Measurements from ENCODE around the gene FAM53B.
A peak's percentile ranks its signal among the peaks of the same experiment; 100 is the strongest.
"Not testable (repeated sequence)": the region's sequence is repeated elsewhere in the genome, so short reads cannot be mapped to it uniquely, and the experiment has no call there.

Gene FAM53B, protein sequence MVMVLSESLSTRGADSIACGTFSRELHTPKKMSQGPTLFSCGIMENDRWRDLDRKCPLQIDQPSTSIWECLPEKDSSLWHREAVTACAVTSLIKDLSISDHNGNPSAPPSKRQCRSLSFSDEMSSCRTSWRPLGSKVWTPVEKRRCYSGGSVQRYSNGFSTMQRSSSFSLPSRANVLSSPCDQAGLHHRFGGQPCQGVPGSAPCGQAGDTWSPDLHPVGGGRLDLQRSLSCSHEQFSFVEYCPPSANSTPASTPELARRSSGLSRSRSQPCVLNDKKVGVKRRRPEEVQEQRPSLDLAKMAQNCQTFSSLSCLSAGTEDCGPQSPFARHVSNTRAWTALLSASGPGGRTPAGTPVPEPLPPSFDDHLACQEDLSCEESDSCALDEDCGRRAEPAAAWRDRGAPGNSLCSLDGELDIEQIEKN

DNA sequence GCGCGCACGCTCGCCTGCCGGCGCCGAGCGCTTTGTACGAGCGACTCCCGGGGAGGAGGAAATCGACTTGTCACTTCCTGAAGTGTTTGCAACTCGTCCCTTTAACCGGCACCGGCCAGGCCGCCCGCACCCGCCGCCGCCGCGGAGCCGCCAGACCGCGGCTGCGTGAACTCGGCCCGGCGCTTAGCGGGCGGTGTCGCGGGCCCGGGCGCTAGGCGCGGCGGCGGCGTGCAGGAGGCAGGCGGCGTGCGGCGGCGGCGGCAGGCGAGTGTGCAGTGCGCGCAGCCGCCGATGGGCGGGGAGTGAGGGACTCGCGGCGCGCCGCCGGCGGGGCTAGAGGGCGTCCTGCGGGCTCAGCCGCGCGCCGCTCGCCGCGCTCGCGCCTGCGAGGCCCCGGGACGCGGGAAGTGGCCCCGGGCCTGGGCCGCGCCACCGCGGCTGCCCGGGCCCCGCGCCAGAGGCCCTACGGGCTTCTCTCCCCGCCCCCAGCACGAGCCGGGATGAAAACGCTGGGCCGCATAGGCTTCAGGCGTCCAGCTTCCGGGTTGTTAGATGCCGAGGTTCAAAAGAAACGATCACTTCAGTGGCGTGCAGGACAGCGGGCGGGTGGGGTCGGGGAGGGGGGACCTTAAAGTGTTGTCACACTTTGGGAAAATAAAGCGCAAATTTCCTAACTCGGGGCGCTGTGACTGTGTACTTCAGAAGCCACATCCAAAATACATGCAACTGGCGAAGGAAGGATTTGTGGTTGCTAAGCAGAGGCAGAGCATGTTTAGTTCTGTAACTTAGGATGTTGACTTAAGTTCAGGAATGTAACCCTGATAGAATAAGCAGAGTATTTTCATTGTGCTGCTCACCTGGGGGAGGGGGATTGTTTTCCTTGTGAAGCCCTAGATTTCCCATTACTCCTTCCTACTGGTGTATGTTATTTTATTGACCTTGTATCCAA is at the start of gene FAM53B:
TSS of gene FAM53B (minus strand) at position 277 of the 949 bp plus-strand sequence. CDS start 37,665 bp downstream, outside the sequence.
- peak; percentile 62 to 77 for DNase-seq (ENCODE audit: low read depth in 1 of 2, low spot score in 1 of 2)

DNA sequence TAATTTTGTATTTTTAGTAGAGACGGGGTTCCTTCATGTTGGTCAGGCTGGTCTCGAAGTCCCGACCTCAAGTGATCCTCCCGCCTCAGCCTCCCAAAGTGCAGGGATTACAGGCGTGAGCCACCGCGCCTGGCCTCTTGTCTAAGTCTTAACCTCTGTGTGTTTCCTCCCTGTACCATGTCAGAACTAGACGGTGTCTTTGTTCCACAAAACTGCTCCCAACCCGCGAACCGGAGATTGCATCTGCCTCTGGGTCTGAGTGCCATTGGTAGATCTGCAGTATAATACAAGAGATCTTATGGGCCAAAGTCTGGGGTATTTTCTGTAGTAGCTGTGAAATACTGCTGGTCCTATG is 48.8 kb upstream of the FAM53B start:
- DNase-seq (ENCODE audit: low read depth in 1 of 2, low spot score in 1 of 2): no peak

DNA sequence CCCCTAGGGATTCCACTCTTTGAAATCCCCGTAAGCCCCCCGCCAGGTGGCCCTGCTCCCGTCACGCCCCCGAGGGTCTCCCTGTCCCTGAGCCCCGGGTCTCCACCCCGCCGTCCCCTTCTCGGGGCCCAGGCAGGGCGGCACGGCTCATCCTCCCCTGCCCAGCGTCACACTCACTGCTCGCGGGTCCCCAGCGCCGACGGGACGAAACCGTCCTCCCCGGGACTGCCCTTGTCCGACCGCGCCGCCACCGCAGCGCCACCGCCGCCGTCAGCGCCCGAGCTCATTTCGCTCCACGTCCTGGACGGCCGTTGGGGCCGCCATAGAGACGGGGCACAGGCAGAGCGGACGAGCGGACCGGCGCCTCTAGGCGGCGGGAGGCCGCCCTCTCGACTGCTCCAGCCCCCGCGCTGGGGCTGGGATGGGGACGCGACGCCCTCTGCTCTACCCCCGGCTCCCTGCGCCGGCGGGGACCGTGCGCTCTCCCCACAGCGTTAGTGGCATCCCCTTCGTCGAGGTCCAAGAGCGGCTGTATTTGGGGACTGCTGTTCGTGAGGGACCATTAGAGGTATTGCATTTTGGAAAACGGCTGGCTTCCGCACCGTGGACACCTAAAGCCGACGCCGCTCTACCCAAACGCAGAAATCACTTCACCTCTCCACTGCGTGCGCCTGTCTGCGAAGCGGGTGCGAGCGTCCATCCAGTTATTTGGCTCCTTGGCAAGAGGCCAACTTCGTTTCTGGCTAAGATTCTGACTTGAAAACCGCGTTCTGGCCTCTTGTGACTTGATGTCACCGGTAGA is 47.6 kb upstream of the FAM53B start, which contains the start of gene EEF1AKMT2:
TSS of gene EEF1AKMT2 (minus strand) at position 341 of the 802 bp plus-strand sequence. CDS start at position 287, 54 bp downstream.
- peak; percentile 69 to 85 for DNase-seq (ENCODE audit: low read depth in 1 of 2, low spot score in 1 of 2)

DNA sequence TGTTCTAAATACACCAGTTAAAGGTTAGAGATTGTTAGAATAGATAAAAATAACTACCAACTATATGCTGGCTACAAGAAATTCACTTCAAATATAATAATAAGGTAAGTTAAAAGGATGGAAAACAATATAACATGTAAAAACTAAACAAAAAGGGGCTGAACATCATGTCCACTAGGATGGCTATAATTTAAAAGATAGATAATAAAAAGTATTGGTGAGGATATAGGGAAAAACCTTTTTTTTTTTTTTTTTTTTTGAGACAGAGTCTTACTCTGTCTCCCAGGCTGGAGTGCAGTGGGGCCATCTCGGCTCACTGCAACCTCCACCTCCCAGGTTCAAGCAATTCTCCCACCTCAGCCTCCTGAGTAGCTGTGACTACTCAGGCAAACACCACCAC is 38.7 kb upstream of the FAM53B start:
- DNase-seq (ENCODE audit: low read depth in 1 of 2, low spot score in 1 of 2): not testable (repeated sequence)

DNA sequence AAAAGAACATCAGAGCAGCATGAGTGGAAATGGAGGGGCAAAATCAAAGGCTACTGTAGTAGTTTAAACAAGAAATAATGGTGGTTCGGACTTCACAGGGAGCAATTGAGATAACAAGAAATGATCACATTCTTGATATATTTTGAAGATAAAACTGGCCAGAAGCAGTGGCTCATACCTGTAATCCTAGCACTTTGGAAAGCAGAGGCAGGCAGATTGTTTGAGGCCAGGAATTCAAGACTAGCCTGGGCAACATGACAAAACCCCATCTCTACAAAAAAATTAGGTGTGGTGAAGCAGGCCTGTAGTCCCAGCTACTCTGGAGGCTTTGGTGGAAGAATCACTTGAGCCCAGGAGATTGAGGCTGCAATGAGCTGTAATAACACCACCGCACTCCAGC is 24.6 kb upstream of the FAM53B start:
- no peak for DNase-seq (ENCODE audit: low read depth in 1 of 2, low spot score in 1 of 2)

DNA sequence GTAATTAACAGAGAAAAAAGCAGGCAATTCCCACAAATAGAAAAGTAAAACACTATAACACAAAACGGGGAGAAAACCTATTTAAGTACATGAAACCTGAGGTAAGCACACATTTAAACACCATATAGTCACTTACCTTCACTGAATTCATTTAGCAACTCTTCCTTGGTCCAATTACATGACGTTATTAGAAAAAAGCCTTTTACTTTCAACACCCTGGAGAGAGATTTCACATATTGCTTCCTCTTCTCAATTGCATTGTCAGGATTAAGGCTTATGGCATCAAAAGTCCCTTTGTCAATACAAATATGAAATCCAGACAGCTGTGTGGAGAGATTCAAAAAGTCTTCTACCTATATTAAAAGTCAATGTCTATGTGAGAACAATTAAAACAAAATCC is 21.1 kb upstream of the FAM53B start:
- DNase-seq (ENCODE audit: low read depth in 1 of 2, low spot score in 1 of 2): no peak

DNA sequence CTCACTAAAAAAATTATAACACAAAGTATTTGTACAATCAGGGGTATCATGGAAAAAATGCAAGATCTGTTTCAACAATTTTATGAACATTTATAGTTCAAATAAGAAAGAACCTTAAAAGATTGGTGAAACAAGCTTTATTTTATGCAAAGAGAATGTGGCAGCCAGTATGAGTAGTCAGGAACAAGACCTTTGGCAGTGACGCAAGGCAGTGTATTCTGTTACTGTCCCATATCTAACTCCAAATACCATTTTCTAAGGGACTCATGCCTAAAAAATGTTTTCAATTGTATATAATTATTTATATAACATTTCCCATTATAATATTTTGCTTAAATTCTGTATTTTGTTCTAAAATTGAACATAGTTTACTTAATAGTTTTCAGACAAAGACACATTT is 19.1 kb upstream of the FAM53B start:
- DNase-seq (ENCODE audit: low read depth in 1 of 2, low spot score in 1 of 2): no peak

DNA sequence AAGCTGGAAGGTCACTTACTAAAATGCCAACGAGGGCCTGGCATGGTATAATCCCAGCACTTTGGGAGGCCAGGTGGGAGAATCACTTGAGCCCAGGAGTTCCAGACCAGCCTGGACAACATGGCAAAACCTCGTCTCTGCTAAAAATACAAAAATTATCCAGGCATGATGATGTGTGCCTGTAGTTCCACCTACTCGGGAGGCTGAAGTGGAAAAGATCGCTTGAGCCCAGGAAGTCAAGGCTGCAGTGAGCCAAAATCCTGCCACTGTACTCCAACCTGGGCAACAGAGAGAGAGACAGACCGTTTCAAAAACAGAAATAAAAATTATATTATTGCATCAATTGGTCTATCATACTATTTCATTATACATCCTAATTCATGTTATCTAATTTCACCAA is 18.1 kb upstream of the FAM53B start:
- DNase-seq (ENCODE audit: low read depth in 1 of 2, low spot score in 1 of 2): no peak

DNA sequence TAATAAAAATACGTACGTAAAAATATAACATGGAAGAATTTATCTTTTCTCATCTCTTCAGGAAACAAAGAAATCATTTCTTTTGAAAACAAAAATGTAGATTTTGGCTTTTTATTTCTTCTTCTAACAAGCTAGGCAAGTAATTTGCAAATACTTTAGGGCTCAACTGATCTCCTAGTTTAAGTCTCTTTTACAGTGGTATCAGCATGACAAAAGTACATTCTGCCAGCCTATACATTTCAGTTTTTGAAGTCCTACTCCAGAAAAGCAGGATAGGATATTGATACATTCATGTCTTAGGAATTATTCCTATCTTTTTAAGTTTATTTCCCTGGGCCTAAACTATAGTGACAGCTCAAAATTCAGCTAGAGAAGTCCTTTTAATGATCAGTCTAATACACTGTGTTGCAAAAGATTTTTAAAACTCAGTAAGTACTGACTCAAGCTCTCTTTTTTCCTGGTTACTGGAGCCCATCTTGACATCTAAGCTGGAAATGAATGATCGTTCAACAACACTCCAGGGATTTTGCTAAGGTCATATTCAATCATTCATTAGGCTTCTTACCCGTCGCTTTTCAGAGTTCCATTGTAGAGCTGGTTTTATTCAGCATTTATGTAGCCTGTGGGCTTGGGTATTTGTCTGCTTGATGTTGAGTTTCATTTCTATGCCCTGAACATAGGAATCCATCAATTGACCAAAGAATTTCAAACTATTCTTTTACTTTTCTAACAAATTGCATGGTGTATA is 12.2 kb upstream of the FAM53B start:
- no peak for DNase-seq (ENCODE audit: low read depth in 1 of 2, low spot score in 1 of 2)

DNA sequence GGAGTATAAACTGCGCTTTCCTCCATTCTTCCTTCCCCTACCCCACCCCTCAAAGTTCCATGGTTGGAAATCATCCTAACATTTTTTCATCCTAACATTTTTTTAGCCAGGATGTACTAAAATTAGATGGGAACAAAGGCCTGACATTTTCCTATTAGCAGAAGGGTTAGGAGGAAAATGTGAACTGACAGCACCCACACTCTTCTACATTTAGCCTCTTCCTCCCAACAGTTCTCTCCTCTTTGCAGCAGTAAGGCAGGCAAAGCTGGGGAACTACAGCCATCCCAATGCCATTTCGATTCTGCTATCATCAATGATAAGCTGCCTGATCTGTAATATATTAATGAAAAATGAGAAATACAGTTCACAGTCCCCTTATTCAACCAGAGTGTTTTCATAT is 11.4 kb upstream of the FAM53B start:
- DNase-seq (ENCODE audit: low read depth in 1 of 2, low spot score in 1 of 2): no peak

DNA sequence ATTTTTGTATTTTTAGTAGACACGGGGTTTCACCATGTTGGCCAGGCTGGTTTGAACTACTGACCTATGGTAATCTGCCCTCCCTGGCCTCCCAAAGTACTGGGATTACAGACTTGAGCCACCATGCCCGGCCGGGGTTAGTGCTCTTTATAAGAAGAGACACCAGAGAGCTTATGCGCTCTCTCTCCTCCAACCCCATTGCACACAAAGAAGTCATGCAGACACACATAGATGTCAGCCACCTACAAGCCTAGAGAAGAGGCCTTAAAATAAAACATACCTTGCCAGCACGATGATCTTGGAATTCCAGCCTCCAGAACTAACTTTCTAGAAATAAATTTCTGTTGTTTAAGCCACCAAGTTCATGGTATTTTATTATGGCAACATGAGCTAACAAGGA is 10.0 kb upstream of the FAM53B start:
- DNase-seq (ENCODE audit: low read depth in 1 of 2, low spot score in 1 of 2): no peak

DNA sequence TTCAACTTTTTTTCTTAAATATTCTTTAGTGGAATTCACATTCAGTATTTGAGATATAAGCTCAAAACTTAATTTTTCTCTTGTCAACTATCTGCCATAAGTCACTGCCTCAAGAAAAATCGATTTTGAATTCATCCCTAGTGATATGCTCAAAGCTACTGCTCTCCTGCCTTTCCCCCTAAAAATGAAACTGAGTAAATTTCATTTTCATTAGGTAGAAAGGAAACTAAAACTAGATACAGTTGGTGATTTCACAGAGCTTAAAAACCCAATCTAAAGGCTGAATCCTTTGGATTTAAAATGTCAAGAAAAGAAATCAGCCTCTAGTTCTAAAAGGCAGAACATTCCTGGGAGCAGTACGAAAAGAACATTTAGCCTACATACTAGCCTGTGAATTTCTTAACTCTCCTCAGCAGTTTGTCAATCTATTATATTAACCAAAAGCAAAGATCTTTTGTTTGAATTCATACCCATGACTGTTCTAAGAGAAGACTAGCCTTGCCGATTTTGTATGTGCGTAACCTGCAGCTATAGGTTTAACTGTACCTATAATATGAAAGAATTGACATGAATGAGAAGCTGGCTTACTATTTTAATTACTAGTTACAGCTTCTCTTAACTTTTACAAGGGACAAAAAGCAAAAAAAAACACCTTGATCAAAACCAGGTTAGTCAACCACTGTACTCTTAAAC is 4.9 kb upstream of the FAM53B start:
- DNase-seq (ENCODE audit: low read depth in 1 of 2, low spot score in 1 of 2): no peak

DNA sequence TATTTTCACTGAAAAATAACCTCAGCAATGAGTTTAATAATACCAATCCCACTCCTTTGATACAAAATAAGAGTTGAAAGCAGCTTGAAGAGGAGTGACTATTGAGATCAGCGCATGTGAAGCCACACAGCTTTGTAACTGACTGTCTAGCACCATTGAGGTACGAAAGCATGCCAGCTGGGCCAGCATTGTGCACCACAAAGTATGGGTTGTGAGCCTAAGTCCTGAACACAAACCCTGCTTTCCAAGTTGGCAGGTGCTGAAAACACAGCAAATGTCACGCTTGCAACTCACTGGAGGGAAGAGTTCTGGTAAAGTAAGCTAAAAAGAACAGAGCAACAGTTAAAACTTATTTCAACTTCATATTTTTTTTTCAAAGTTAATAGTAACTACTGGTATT is 4.0 kb upstream of the FAM53B start:
- no peak for DNase-seq (ENCODE audit: low read depth in 1 of 2, low spot score in 1 of 2)

DNA sequence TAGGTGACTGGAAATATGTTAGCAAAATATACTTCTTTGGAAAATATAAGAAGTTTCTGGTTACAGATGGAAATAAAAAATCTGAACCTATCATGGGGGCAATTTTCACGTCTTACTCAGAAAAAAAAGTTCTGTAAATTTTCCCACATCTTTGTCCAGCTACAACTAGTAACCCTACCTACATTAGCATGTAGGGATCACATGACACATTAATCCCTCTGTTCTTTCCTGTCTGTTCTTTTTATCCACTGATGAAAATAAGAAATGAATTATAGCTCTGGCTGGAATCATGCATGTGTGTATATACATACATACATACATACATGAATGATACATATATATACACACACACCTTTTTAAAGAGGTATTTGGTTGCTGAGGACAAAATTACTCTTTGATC is 3.6 kb upstream of the FAM53B start:
- no peak for DNase-seq (ENCODE audit: low read depth in 1 of 2, low spot score in 1 of 2)

DNA sequence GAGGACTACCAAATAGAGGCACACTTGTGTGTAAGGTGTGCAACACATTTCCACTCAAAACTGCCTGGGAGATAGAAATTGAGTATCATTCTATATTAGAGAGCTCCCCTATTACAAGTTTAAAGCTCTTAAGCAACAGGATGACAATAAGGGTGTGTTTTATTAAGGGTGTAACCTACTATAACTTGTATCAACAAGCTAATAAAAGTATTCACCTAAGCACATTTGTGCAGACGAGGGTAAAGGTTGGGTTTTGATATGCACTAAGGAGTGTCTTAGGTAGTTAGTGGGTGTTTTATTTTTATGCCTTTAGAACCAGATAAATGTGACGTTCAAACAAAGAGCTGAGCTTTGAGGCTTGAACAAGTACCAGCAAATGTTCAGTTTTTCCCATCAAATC is 2.8 kb upstream of the FAM53B start:
- DNase-seq (ENCODE audit: low read depth in 1 of 2, low spot score in 1 of 2): no peak

DNA sequence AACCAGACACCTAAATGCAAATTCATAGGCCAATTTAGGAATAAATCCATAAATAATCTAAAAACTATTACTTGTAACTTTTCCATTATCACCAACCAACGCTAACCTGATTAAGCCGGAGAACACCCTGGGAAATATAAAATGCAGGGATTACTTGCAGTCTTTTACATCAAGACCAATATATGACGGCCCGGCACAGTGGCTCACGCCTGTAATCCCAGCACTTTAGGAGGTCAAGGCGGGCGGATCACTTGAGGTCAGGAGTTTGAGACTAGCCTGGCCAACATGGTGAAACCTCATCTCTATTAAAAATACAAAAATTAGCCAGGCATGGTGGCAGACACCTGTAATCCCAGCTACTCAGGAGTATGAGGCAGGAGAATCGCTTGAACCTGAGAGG is 2.3 kb upstream of the FAM53B start:
- not testable (repeated sequence) for DNase-seq (ENCODE audit: low read depth in 1 of 2, low spot score in 1 of 2)

DNA sequence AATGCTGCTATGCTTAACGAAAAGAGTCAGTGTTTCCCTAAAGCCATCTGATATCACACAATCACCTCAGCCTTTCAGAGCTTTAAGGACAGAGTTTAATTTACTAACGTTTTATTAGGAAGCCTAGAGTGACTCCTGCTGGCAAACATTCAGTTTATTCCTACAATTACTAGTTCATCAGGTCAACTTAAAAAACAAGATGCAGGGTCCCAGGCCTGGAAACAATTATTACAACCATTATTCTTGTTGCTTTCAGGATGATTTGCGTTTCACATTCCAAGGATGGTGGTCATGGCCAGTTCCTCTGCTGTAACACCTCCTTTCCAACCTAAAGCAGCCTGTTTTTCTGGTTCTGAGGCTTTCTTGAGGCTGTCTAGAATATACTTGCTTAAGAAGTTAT is 1.5 kb upstream of the FAM53B start:
- DNase-seq (ENCODE audit: low read depth in 1 of 2, low spot score in 1 of 2): no peak

DNA sequence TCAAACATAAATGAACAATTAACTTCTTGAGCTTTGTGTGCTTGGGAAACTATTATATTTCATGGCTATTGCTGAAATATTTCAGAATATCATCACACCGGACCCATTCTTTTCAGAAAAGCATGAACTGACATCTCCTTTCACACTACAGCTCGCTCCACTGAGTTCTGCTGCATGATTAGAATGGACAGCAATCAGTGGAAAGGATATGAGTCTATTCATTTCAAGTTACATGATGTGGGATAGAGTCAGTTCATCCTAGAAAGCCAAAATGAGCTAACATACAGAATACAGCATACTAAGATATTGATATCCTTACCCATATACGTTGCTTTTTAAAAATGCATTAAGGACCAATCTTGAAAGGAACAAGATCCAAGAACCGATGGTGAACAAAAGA is 1.1 kb upstream of the FAM53B start:
- no peak for DNase-seq (ENCODE audit: low read depth in 1 of 2, low spot score in 1 of 2)

DNA sequence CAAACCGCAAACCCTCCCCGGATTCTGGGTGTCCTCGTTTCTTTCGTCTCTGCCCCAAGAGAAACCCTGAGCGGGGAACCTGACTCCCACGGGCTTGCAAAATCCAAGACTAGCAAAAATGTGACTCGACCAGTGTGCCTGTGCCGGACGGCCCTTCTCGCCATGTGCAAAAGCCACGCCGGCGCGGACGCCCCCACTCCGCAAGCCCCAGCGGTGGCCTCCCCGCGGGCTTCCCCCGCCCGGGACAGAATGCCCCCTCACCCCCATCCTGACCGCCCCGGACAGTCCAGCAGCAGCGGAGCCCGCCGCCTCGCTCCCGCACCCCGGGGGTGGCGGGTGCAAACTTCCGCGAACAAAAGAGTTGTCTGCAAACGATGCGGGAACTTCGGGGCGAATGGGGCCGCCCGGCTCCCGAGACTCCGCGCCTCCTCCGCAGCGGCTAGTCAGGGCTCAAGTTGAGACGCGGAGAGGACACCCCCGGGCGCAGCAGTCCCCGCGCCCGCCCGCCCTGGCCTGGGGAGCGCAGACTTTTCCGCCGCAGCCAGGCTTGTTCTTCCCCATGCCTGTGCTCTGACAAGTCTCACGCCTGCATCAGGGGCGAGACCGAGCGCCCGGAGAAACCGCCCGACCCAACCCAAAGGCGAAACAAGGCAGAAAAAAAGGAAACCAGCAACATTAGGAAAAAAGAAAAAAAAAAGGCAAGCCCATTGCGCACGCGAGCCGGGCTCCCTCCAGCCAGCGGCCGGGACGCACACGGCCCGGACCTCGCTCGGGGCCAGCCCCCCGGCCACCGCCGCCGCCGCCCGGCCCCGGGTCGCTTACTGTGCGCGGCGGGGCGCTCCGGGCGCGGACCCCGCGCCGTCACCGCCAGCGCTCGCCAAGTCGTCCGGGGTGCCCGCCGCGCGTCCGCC is 732 bp downstream of the FAM53B start:
- no peak for DNase-seq (ENCODE audit: low read depth in 1 of 2, low spot score in 1 of 2)

All from stimulated activated CD4-positive, alpha-beta T cell treated with anti-CD3 and anti-CD28 coated beads, Interleukin-15, amount 100 ng/mL, for 1 hour (primary cell).